Mucosa of descending colon (tissue), 3 donors: ENCODE data around the gene CHN1. TPM values are rescaled to one million over a fixed set of nuclear protein-coding genes. Genes with fewer than 3 reads are reported as not detected.

Source experiments
- ATAC-seq: fragments of 200-7000 bp; cut with Tn5 transposase; one replicate; pipeline ENCODE4 v1.9.1; 2020; ENCODE audit warnings: mild to moderate bottlenecking, moderate library complexity
- DNase-seq, 3 donors: peaks; one replicate each; pipeline ENCODE4 v3.0.0-alpha.2; 2020
- H3K36me3 ChIP-seq: fragments of 200-600 bp; one replicate; pipeline ENCODE4 v1.8.0; 2021; ENCODE audit warnings: low read depth, mild to moderate bottlenecking
- H3K4me1 ChIP-seq: fragments of 200-600 bp; one replicate; pipeline ENCODE4 v1.8.0; 2021; ENCODE audit warnings: low read depth, mild to moderate bottlenecking
- H3K4me3 ChIP-seq: fragments of 200-600 bp; one replicate; pipeline ENCODE4 v1.8.0; 2021; ENCODE audit warnings: mild to moderate bottlenecking
- H3K9me3 ChIP-seq: fragments of 200-600 bp; one replicate; pipeline ENCODE4 v1.8.0; 2021; ENCODE audit warnings: mild to moderate bottlenecking
- CTCF ChIP-seq: fragments of 200-600 bp; IDR thresholded peaks from one replicate; pipeline ENCODE4 v1.8.0; 2022; ENCODE audit warnings: antibody characterized with exemption, mild to moderate bottlenecking
- intact Hi-C, 2 donors: fragments of 100-400 bp; cut with DNase I in 1 of 2; cut with micrococcal nuclease in 1 of 2; formaldehyde crosslinking; loops; one replicate each; pipeline versions ENCODE4 v1.11.0 to v1.11.1; 2022; cut with DNase I, micrococcal nuclease
- total RNA-seq, 3 donors: library from RNA; stranded (reverse); fragmentation: NEBNext Ultra II Directional in 2 of 3; extraction: Animal tissue kit (Norgen Biotek cat#: 25700) in 2 of 3; gene quantifications; one replicate each; pipeline versions ENCODE4 v1.2.1 to v1.2.4, GENCODE V29; 2021 to 2023
- donor health status: DM: no; HTN: no; CAD: no; lungs with moderate emphysema.
- donor health status: DM: no; HTN: no; CAD: no.
- donor health status: DM: no; HTN: yes; CAD: no.

The CHN1 gene
- total RNA-seq, 3 donors from 2014 or later: 2.1 to 15.2 (median 3.9) TPM

GRCh38 chr2:174759381-174760065 lies 245.7 kb downstream of the CHN1 start:
- no peaks in the 10 kb centered on the region for H3K36me3 ChIP-seq
- no peaks in the 10 kb centered on the region for H3K9me3 ChIP-seq
- intact Hi-C loops: no loop called here
- no peak overlapping the region for H3K4me3 ChIP-seq
- peak; percentile 94 for ATAC-seq
- peak in 2 of 3 donors; percentile 35 to 75 for DNase-seq
- no peak for TF ChIP-seq CTCF
- H3K4me1 ChIP-seq: peaks cover 6% of the 10 kb centered on the region

- no peaks in the 10 kb centered on the region for H3K36me3 ChIP-seq
- peaks cover 6% of the 10 kb centered on the region for H3K4me1 ChIP-seq
- TF ChIP-seq CTCF: no peak
- no peaks in the 10 kb centered on the region for H3K9me3 ChIP-seq
- H3K4me3 ChIP-seq: no peak overlapping the region
- DNase-seq: no peak
- intact Hi-C loops: no loop called here
- ATAC-seq: no peak
These were observed 248.4 kb downstream of the CHN1 start for GRCh38 chr2:174756743-174757142.

GRCh38 chr2:174753038-174753633 lies 252.0 kb downstream of the CHN1 start:
- no peak overlapping the region for H3K4me3 ChIP-seq
- TF ChIP-seq CTCF: no peak
- no peak for DNase-seq
- no peaks in the 10 kb centered on the region for H3K4me1 ChIP-seq
- ATAC-seq: peak; percentile 15
- intact Hi-C loops: no loop called here
- no peaks in the 10 kb centered on the region for H3K9me3 ChIP-seq
- no peaks in the 10 kb centered on the region for H3K36me3 ChIP-seq

- no peak for DNase-seq
- intact Hi-C loops: no loop called here
- H3K9me3 ChIP-seq: no peaks in the 10 kb centered on the region
- TF ChIP-seq CTCF: no peak
- ATAC-seq: peak; percentile 49
- no peaks in the 10 kb centered on the region for H3K4me1 ChIP-seq
- H3K4me3 ChIP-seq: no peak overlapping the region
- H3K36me3 ChIP-seq: no peaks in the 10 kb centered on the region
These were observed 252.7 kb downstream of the CHN1 start for GRCh38 chr2:174752403-174753037.

- H3K4me3 ChIP-seq: no peak overlapping the region
- ATAC-seq: no peak
- intact Hi-C loops: no loop called here
These were observed 254.2 kb downstream of the CHN1 start for GRCh38 chr2:174750923-174751441.

More at GRCh38 chr2:174750923-174751441, 254.2 kb downstream of the CHN1 start:
- no peaks in the 10 kb centered on the region for H3K36me3 ChIP-seq
- no peaks in the 10 kb centered on the region for H3K9me3 ChIP-seq
- no peak for DNase-seq
- TF ChIP-seq CTCF: no peak
- H3K4me1 ChIP-seq: no peaks in the 10 kb centered on the region
